HG03139 (cell line): ENCODE results near the gene MUC3A.

ENCODE experiments used
- ATAC-seq: cut with Tn5 transposase; IDR thresholded peaks from one replicate; pipeline ENCODE4 v1.9.1; 2021; ENCODE audit not compliant: unreplicated experiment

The MUC3A gene

DNA sequence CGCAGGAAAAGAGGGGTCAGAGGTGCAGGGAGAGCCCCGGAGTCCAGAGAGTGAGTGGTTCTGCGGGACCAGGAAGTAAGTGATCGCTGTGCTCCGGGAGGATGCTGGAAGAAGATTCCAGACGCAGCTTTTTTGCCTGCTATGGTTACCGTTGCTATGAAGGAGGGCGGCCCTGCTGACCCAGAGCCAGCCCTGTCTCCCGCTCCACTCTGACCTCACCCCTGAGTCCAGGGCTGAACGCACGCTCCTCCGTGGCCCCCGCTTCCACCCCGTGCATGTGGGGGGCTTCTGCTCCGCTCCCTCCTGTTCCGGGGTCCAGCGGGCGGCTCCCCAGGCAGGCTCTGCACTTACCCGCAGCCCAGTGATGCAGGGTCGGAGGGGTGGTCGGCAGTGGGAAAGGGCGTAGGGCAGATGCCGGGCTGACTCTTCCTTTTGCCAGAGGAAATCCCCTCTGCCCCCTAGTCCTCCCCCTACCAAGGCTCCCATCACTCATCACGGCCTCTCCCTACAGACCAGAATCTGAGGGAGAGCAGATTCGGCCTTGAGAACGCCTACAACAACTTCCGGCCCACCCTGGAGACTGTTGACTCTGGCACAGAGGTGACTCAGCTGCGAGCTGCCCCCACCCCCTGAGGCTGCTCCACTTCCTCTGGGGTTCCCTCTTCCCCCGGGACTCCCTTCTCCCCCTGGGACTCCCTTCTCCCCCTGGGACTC, 67.9 kb downstream of the MUC3A start:
- ATAC-seq: peak; percentile 74
